H1 (cell line): Measurements from ENCODE around the gene S100A4. TPM values are rescaled to one million over a fixed set of nuclear protein-coding genes. Genes with fewer than 3 reads are reported as not detected.

Source experiments
- CTCF ChIA-PET: fragments of 300-600 bp; sonication (Branson Sonifier 250); formaldehyde crosslinking; loops from one replicate; lab custom pipeline; 2021; ENCODE audit not compliant: partially characterized antibody; lab: Charles Lee
- POLR2A ChIA-PET: fragments of 300-600 bp; sonication (Branson Sonifier 250); formaldehyde crosslinking; loops from one replicate; lab custom pipeline; 2021; ENCODE audit warnings: inconsistent platforms; ENCODE audit not compliant: partially characterized antibody; lab: Charles Lee
- DNase-seq, 2 experiments: peaks; one replicate each; pipeline versions ENCODE4 v3.0.0 to v3.0.0-alpha.2; 2010 to 2022; ENCODE audit warnings: low spot score in 2 of 2, low read depth in 1 of 2, mixed read lengths in 1 of 2
- FAIRE-seq: peaks from 2 replicates; lab custom pipeline; 2011; peaks lifted over from hg19 to GRCh38; lab: Jason Lieb, UNC
- H2AFZ ChIP-seq: 2 replicates; pipeline ENCODE4 v1.8.1; 2012; ENCODE audit warnings: low read length, inconsistent platforms
- H2AK5ac ChIP-seq: 2 replicates; pipeline ENCODE4 v1.6.1; 2013; ENCODE audit warnings: low read depth, low read length
- H2BK120ac ChIP-seq: replicated peaks from 2 replicates; pipeline ENCODE3; 2013; ENCODE audit warnings: low read depth, low read length, inconsistent platforms
- H2BK12ac ChIP-seq: 2 replicates; pipeline ENCODE4 v1.6.1; 2013; ENCODE audit warnings: low read depth, low read length
- H2BK15ac ChIP-seq: 2 replicates; pipeline ENCODE4 v1.6.1; 2013; ENCODE audit warnings: low read length
- H2BK20ac ChIP-seq: 2 replicates; pipeline ENCODE4 v1.6.1; 2013; ENCODE audit warnings: low read length
- H2BK5ac ChIP-seq: 2 replicates; pipeline ENCODE4 v1.6.1; 2013; ENCODE audit warnings: low read depth, low read length
- H3K14ac ChIP-seq: 2 replicates; pipeline ENCODE4 v1.6.1; 2013; ENCODE audit warnings: inconsistent platforms; ENCODE audit not compliant: insufficient read length
- H3K18ac ChIP-seq: 2 replicates; pipeline ENCODE4 v1.6.1; 2013; ENCODE audit warnings: low read length; ENCODE audit errors: extremely low read depth
- H3K23ac ChIP-seq: 2 replicates; pipeline ENCODE4 v1.6.1; 2013; ENCODE audit warnings: inconsistent platforms; ENCODE audit not compliant: insufficient read length
- H3K23me2 ChIP-seq: 2 replicates; pipeline ENCODE4 v1.6.1; 2013; ENCODE audit warnings: low read depth, low read length
- H3K27ac ChIP-seq: 2 replicates; pipeline ENCODE4 v1.6.1; 2011; ENCODE audit warnings: low read depth, low read length, inconsistent platforms
- H3K27me3 ChIP-seq, 4 experiments: replicated peaks in 1 of 4; 1 replicate in 1 of 4; 2 replicates in 3 of 4; pipeline versions ENCODE4 v1.6.1 to v1.8.1; 2011 to 2013; ENCODE audit warnings: low read length in 3 of 4, mild to moderate bottlenecking in 3 of 4, inconsistent platforms in 2 of 4, mixed read lengths in 2 of 4, moderate library complexity in 1 of 4; ENCODE audit not compliant: control insufficient read depth in 3 of 4, insufficient read depth in 3 of 4; ENCODE audit errors: extremely low read depth in 1 of 4
- H3K36me3 ChIP-seq, 4 experiments: 2 replicates each; pipeline versions ENCODE4 v1.6.1 to v1.8.1; 2011 to 2013; ENCODE audit warnings: mild to moderate bottlenecking in 4 of 4, low read length in 3 of 4, moderate library complexity in 2 of 4, control low read depth in 1 of 4, inconsistent platforms in 1 of 4; ENCODE audit not compliant: insufficient read depth in 4 of 4, control insufficient read depth in 2 of 4
- H3K4ac ChIP-seq: replicated peaks from 2 replicates; pipeline ENCODE3; 2013; ENCODE audit warnings: low read length, low read depth, mixed read lengths, inconsistent platforms; ENCODE audit not compliant: insufficient read length
- H3K4me1 ChIP-seq, 4 experiments: replicated peaks in 1 of 4; 1 replicate in 1 of 4; 2 replicates in 3 of 4; pipeline versions ENCODE4 v1.6.1 to v1.8.1; 2011 to 2013; ENCODE audit warnings: low read length in 3 of 4, inconsistent platforms in 2 of 4, mixed read lengths in 1 of 4; ENCODE audit not compliant: insufficient read depth in 4 of 4, control insufficient read depth in 3 of 4
- H3K4me2 ChIP-seq, 2 experiments: 2 replicates each; pipeline versions ENCODE4 v1.6.1 to v1.8.1; 2011 to 2013; ENCODE audit warnings: low read depth in 2 of 2, low read length in 2 of 2, control low read depth in 1 of 2, inconsistent platforms in 1 of 2, mild to moderate bottlenecking in 1 of 2; ENCODE audit not compliant: insufficient read depth in 1 of 2
- H3K4me3 ChIP-seq, 4 experiments: fragments of 200-600, 300-600 bp in 1 of 4; sonication (generic), shearing (Covaris generic), sonication (Bioruptor Twin) in 1 of 4; 2 replicates each; pipeline versions ENCODE4 v1.5.1 to v1.8.1; 2011 to 2016; ENCODE audit warnings: low read length in 4 of 4, low read depth in 3 of 4, control low read depth in 2 of 4, inconsistent platforms in 2 of 4, mild to moderate bottlenecking in 2 of 4, mixed read lengths in 1 of 4, moderate library complexity in 1 of 4; ENCODE audit not compliant: insufficient read depth in 2 of 4; ENCODE audit errors: extremely low read depth in 1 of 4
- H3K56ac ChIP-seq: replicated peaks from 2 replicates; pipeline ENCODE3; 2013; ENCODE audit warnings: low read depth, mild to moderate bottlenecking, mixed read lengths, low read length, inconsistent platforms; ENCODE audit not compliant: insufficient read length
- H3K79me1 ChIP-seq: 2 replicates; pipeline ENCODE4 v1.6.1; 2013; ENCODE audit warnings: low read depth, low read length, control low read depth
- H3K79me2 ChIP-seq, 2 experiments: 2 replicates each; pipeline versions ENCODE4 v1.6.1 to v1.8.1; 2012 to 2013; ENCODE audit warnings: low read length in 2 of 2, mild to moderate bottlenecking in 2 of 2, inconsistent platforms in 1 of 2; ENCODE audit not compliant: insufficient read depth in 2 of 2, control insufficient read depth in 1 of 2
- H3K9ac ChIP-seq, 4 experiments: replicated peaks in 1 of 4; 1 replicate in 1 of 4; 2 replicates in 3 of 4; pipeline versions ENCODE4 v1.6.1 to v1.8.1; 2011 to 2013; ENCODE audit warnings: low read depth in 3 of 4, low read length in 3 of 4, control low read depth in 2 of 4, mild to moderate bottlenecking in 2 of 4, moderate library complexity in 2 of 4, inconsistent platforms in 1 of 4; ENCODE audit errors: extremely low read depth in 1 of 4
- H3K9me3 ChIP-seq, 2 experiments: 2 replicates each; pipeline versions ENCODE4 v1.6.1 to v1.8.1; 2012 to 2013; ENCODE audit warnings: mild to moderate bottlenecking in 2 of 2, moderate library complexity in 2 of 2, control low read depth in 1 of 2, inconsistent platforms in 1 of 2, low read depth in 1 of 2, low read length in 1 of 2, mixed read lengths in 1 of 2; ENCODE audit not compliant: insufficient read depth in 2 of 2
- H4K20me1 ChIP-seq, 2 experiments: replicated peaks in 1 of 2; 2 replicates each; pipeline versions ENCODE3 to v1.8.1; 2011 to 2013; ENCODE audit warnings: inconsistent platforms in 2 of 2, low read length in 2 of 2, mild to moderate bottlenecking in 1 of 2; ENCODE audit not compliant: insufficient read depth in 2 of 2, control insufficient read depth in 1 of 2
- H4K5ac ChIP-seq: 2 replicates; pipeline ENCODE4 v1.6.1; 2013; ENCODE audit warnings: low read length, low read depth, mixed read lengths, inconsistent platforms; ENCODE audit not compliant: insufficient read length
- H4K8ac ChIP-seq: 2 replicates; pipeline ENCODE4 v1.8.0; 2013; ENCODE audit warnings: mild to moderate bottlenecking, moderate library complexity, low read length, inconsistent platforms; ENCODE audit not compliant: insufficient read depth; ENCODE audit errors: extremely low read depth
- H4K91ac ChIP-seq: replicated peaks from 2 replicates; pipeline ENCODE3; 2013; ENCODE audit warnings: low read length, mixed read lengths, inconsistent platforms; ENCODE audit not compliant: insufficient read length
- ATF3 ChIP-seq: IDR thresholded peaks from 2 replicates; pipeline ENCODE4 v1.6.1; 2011; ENCODE audit warnings: low read depth, mild to moderate bottlenecking, low read length; ENCODE audit not compliant: insufficient read depth
- BACH1 ChIP-seq: IDR thresholded peaks from 2 replicates; pipeline ENCODE4 v1.6.1; 2012; ENCODE audit warnings: low read length, improper control_type of control experiment
- CHD2 ChIP-seq: IDR thresholded peaks from 2 replicates; pipeline ENCODE4 v1.6.1; 2012; ENCODE audit warnings: low read length, improper control_type of control experiment
- FOSL1 ChIP-seq: IDR thresholded peaks from 2 replicates; pipeline ENCODE4 v1.6.1; 2011; ENCODE audit warnings: mild to moderate bottlenecking, low read depth, low read length, moderate library complexity; ENCODE audit not compliant: insufficient read depth
- JUN ChIP-seq: IDR thresholded peaks from 2 replicates; pipeline ENCODE4 v1.6.1; 2011; ENCODE audit warnings: low read depth, mild to moderate bottlenecking, improper control_type of control experiment, low read length
- JUND ChIP-seq: IDR thresholded peaks from 2 replicates; pipeline ENCODE4 v1.6.1; 2011; ENCODE audit warnings: mild to moderate bottlenecking, improper control_type of control experiment, low read length
- KDM1A ChIP-seq: fragments of 200-600, 300-600 bp; sonication (generic); IDR thresholded peaks from 2 replicates; pipeline ENCODE4 v1.7.1; 2016; ENCODE audit warnings: mild to moderate bottlenecking, low read length, borderline replicate concordance
- NANOG ChIP-seq: IDR thresholded peaks from 2 replicates; pipeline ENCODE4 v1.6.1; 2011; ENCODE audit warnings: low read length, low read depth, mild to moderate bottlenecking, inconsistent platforms; ENCODE audit not compliant: insufficient read depth, poor library complexity, severe bottlenecking
- POLR2AphosphoS5 ChIP-seq: IDR thresholded peaks from 2 replicates; pipeline ENCODE4 v1.6.1; 2011; ENCODE audit warnings: low read depth, low read length
- WGBS, 2 experiments: shearing (Covaris generic) in 1 of 2; methylation state at CpG; one replicate each; pipeline versions ENCODE4 v1.1.6 to v1.1.7; 2013 to 2015; ENCODE audit warnings: low lambda C conversion rate in 2 of 2, mixed read lengths in 2 of 2, inconsistent platforms in 1 of 2, low coverage in 1 of 2, missing lambda C conversion rate in 1 of 2; ENCODE audit not compliant: insufficient replicate concordance in 2 of 2, insufficient coverage in 1 of 2, insufficient read length in 1 of 2; ENCODE audit errors: extremely low coverage in 1 of 2, missing lambda C conversion rate in 1 of 2; 5-methylcytosine and 5-hydroxymethylcytosine counted together
- polyA plus RNA-seq, 7 experiments: library from polyadenylated mRNA; depleted of rRNA in 3 of 7; stranded (reverse) in 5 of 7; unstranded in 2 of 7; fragments of >200 nt in 5 of 7; fragments of 200-250 nt in 2 of 7; gene quantifications; 1 replicate in 5 of 7; 2 replicates in 1 of 7; 4 replicates in 1 of 7; pipeline versions ENCODE4 v1.2.1 to v1.2.3, GENCODE V29; 2011 to 2013; ENCODE audit warnings: missing spikeins in 2 of 7, mixed read lengths in 2 of 7
- total RNA-seq: library from RNA; stranded (reverse); fragmentation: NEBNext Ultra II Directional; extraction: Animal tissue kit (Norgen Biotek cat#: 25700); gene quantifications from 2 replicates; pipeline ENCODE4 v1.2.1, GENCODE V29; 2021

S100A4 gene
- total and polyA plus RNA-seq, 2 of the 8 experiments (the other 6 are each of a cell fraction or from before 2014, with no cell fraction given): 36.3 to 85.4 TPM

DNA sequence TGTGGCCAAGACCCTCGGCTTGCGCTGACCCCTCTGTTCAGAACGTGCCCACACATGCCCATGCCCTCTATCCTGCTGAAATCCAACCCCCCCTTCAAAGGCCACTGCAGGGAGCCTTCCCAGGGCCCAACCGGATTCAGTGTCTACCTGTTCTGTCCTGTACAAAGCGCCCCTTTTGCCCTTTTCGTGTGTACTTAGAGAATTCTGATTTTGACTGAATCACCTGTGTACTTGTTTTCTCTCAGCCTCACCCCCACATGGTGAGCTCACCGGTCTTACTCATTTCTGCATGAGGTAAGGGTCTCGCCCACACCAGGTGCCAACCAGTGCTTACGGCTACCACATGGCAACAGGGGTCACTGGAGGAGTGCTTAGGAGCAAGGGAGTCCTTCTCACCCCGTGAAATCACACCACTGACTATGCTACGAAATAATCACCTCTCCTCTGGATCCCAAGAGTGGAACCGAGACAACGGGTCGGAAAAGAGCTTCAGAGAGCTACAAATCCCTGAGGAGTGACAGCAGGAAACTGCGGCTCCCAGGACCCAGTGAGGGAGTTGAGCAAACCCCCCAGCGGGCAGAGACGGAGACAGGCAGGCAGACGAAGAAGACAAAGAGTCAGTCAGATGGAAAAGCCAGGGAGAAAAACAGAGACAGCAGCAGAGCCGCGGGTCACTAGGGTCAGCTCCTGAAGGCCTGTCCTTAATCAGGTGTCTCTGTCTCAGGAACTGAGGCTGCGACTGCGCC, 22.2 kb upstream of the S100A4 start:
- Histone ChIP-seq H3K56ac (peak overlapping the region; percentile 73), H2BK20ac (peak overlapping the region; percentile 95), H3K4me2 (peak overlapping the region; percentile 1 to 61), H3K9me3 (no peaks in the 10 kb centered on the region), H3K36me3 (no peaks in the 10 kb centered on the region), H2BK12ac (peak overlapping the region; percentile 99), H3K9ac (no peak overlapping the region; a peak in 3 of 7 replicates), H3K23ac (no peak overlapping the region), H2BK15ac (peak overlapping the region; percentile 99), H3K4ac (peak overlapping the region; percentile 75), H3K23me2 (peaks cover 2% of the 10 kb centered on the region), H4K20me1 (no peaks in the 10 kb centered on the region), H2AK5ac (peak overlapping the region; percentile 99; the same call in 1 of the 2 replicates), H3K27ac (peak overlapping the region; percentile 9; the same call in 1 of the 2 replicates), H3K14ac (peak overlapping the region; percentile 44), H3K4me1 (peaks cover 11 to 26% (median 20%) of the 10 kb centered on the region in 4 experiments), H3K18ac (peak overlapping the region; percentile 71), H4K8ac (0 out of 2 replicates have a peak overlapping the region, but pooled peaks have one; percentile 7), H3K79me2 (no peaks in the 10 kb centered on the region)
- ChIA-PET POLR2A (interaction anchor here (0.6 to 2.1 kb wide), 13 partner anchors 10 to 422 kb away, joined by 3 to 16 read pairs (median 4); partner anchors contain the start of genes CHTOP, RPS27, S100A1 and S100A13), CTCF (interaction anchor here (0.8 to 7.5 kb wide), 31 partner anchors 10 to 215 kb away, joined by 3 to 224 read pairs (median 7); partner anchors contain the start of genes CHTOP, S100A1, S100A13 and S100A14)
- 63% methylated on average over 22 of the region's 22 CpGs; no CpG with 5 or more reads in 1 of the 2 experiments for WGBS, 2 experiments
- no peak for DNase-seq
- no peak for TF ChIP-seq POLR2AphosphoS5
- no peak for TF ChIP-seq FOSL1
- TF ChIP-seq ATF3: no peak
- TF ChIP-seq KDM1A: no peak
- TF ChIP-seq BACH1: no peak
- TF ChIP-seq JUND: no peak
- no peak for TF ChIP-seq JUN
- no peak for TF ChIP-seq CHD2
- no peak for TF ChIP-seq NANOG
- TF ChIP-seq, all 59 proteins: peak for 0
- Histone ChIP-seq H3K4me3 (peak overlapping the region in 3 of 4 experiments; percentile 9 to 41 (median 23); a peak in 3 of 8 replicates), H2BK5ac (peak overlapping the region; percentile 97), H3K79me1 (no peaks in the 10 kb centered on the region), H2BK120ac (peak overlapping the region; percentile 94), H3K27me3 (0 out of 7 replicates have a peak, but pooled peaks cover 0 to 4% (median 0%) of the 10 kb centered on the region in 4 experiments), H4K5ac (no peak overlapping the region), H2AFZ (peak overlapping the region; percentile 84; the same call in 1 of the 2 replicates), H4K91ac (peak overlapping the region; percentile 98)
- FAIRE-seq: no peak
